Breast epithelium (tissue), 4 donors: ENCODE data around the gene GP1BA. TPM values are rescaled to one million over a fixed set of nuclear protein-coding genes. Genes with fewer than 3 reads are reported as not detected.
A peak's percentile ranks its signal among the peaks of the same experiment; 100 is the strongest.
"Not testable (repeated sequence)": the region's sequence is repeated elsewhere in the genome, so short reads cannot be mapped to it uniquely, and the experiment has no call there.

Experiments used
- DNase-seq, 2 donors: peaks; one replicate each; pipeline ENCODE4 v3.0.0-alpha.2; 2019; ENCODE audit warnings: low spot score in 2 of 2
- H3K27ac ChIP-seq, 2 donors: fragments of 200-600 bp; sonication (generic) in 1 of 2; one replicate each; pipeline ENCODE4 v1.5.1; 2016 to 2019; ENCODE audit warnings: mild to moderate bottlenecking in 1 of 2
- H3K27me3 ChIP-seq, 2 donors: fragments of 200-600 bp; sonication (generic) in 1 of 2; one replicate each; pipeline versions ENCODE4 v1.5.1 to v1.6.0; 2017 to 2019; ENCODE audit warnings: control low read depth in 1 of 2, mild to moderate bottlenecking in 1 of 2
- H3K36me3 ChIP-seq: fragments of 200-600 bp; one replicate; pipeline ENCODE4 v1.5.1; 2019
- H3K4me1 ChIP-seq, 2 donors: fragments of 200-600 bp; sonication (generic); one replicate each; pipeline ENCODE4 v1.5.1; 2016 to 2019; ENCODE audit warnings: control low read depth in 1 of 2
- H3K4me3 ChIP-seq, 3 donors: fragments of 200-600 bp; sonication (generic); 1 replicate in 2 of 3; 2 replicates in 1 of 3; pipeline ENCODE4 v1.5.1; 2016 to 2019; ENCODE audit warnings: mild to moderate bottlenecking in 3 of 3, moderate library complexity in 2 of 3
- H3K9me3 ChIP-seq, 2 donors: fragments of 200-600 bp; sonication (generic) in 1 of 2; one replicate each; pipeline ENCODE4 v1.5.1; 2016 to 2019; ENCODE audit warnings: control low read depth in 1 of 2
- POLR2A ChIP-seq: fragments of 450-650 bp; IDR thresholded peaks from one replicate; pipeline ENCODE4 v1.6.1; 2016; ENCODE audit warnings: antibody characterized with exemption, mild to moderate bottlenecking, moderate library complexity
- POLR2AphosphoS5 ChIP-seq, 3 donors: sonication (generic); formaldehyde crosslinking; IDR thresholded peaks; one replicate each; pipeline ENCODE4 v1.6.1; 2017; ENCODE audit warnings: antibody characterized with exemption in 3 of 3
- intact Hi-C: fragments of 100-400 bp; cut with DNase I; formaldehyde crosslinking; loops from one replicate; pipeline ENCODE4 v1.15.1; 2023; ENCODE audit warnings: low total_unique reads
- total RNA-seq, 3 donors: library from RNA; depleted of rRNA; stranded (reverse); fragments of >200 nt; gene quantifications; one replicate each; pipeline ENCODE4 v1.1.0, GENCODE V29; 2016
- TF ChIP-seq, protein P1 (sequence below), 3 donors: fragments of 450-650 bp; IDR thresholded peaks; one replicate each; pipeline ENCODE4 v1.5.1; 2016 to 2017; ENCODE audit warnings: antibody characterized with exemption in 3 of 3, mild to moderate bottlenecking in 3 of 3, moderate library complexity in 3 of 3

The GP1BA gene
- total RNA-seq, 3 donors from 2014 or later, result not detected

DNA sequence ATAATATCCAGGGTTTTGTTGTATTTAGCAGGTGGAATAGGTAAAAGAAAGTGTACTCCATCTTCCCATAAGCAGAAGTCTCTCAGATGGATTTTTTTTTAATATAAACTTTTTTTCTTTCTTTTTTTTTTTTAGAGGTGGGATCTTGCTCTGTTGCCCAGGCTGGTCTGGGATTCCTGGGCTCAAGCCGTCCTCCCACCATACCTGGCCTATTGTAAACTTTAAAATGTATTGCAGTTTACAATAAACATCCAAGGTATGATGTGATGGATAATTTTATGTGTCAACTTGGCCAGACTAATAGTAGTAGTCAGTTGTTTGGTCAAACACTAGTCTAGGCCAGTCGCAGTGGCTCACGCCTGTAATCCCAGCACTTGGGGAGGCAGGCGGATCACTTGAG is 10.8 kb upstream of the GP1BA start:
- intact Hi-C loops, result no loop called here
- no peaks in the 10 kb centered on the region for H3K4me1 ChIP-seq
- no peak for DNase-seq
- no peaks in the 10 kb centered on the region for H3K27me3 ChIP-seq
- no peak overlapping the region for H3K4me3 ChIP-seq
- no peak for TF ChIP-seq POLR2A
- TF ChIP-seq POLR2AphosphoS5 (IDR thresholded peaks at IDR 0.05), result no peak
- TF ChIP-seq, protein P1, sequence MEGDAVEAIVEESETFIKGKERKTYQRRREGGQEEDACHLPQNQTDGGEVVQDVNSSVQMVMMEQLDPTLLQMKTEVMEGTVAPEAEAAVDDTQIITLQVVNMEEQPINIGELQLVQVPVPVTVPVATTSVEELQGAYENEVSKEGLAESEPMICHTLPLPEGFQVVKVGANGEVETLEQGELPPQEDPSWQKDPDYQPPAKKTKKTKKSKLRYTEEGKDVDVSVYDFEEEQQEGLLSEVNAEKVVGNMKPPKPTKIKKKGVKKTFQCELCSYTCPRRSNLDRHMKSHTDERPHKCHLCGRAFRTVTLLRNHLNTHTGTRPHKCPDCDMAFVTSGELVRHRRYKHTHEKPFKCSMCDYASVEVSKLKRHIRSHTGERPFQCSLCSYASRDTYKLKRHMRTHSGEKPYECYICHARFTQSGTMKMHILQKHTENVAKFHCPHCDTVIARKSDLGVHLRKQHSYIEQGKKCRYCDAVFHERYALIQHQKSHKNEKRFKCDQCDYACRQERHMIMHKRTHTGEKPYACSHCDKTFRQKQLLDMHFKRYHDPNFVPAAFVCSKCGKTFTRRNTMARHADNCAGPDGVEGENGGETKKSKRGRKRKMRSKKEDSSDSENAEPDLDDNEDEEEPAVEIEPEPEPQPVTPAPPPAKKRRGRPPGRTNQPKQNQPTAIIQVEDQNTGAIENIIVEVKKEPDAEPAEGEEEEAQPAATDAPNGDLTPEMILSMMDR (IDR thresholded peaks at IDR 0.05), result no peak
- no peaks in the 10 kb centered on the region for H3K9me3 ChIP-seq
- no peak overlapping the region for H3K27ac ChIP-seq
- H3K36me3 ChIP-seq, result no peaks in the 10 kb centered on the region

DNA sequence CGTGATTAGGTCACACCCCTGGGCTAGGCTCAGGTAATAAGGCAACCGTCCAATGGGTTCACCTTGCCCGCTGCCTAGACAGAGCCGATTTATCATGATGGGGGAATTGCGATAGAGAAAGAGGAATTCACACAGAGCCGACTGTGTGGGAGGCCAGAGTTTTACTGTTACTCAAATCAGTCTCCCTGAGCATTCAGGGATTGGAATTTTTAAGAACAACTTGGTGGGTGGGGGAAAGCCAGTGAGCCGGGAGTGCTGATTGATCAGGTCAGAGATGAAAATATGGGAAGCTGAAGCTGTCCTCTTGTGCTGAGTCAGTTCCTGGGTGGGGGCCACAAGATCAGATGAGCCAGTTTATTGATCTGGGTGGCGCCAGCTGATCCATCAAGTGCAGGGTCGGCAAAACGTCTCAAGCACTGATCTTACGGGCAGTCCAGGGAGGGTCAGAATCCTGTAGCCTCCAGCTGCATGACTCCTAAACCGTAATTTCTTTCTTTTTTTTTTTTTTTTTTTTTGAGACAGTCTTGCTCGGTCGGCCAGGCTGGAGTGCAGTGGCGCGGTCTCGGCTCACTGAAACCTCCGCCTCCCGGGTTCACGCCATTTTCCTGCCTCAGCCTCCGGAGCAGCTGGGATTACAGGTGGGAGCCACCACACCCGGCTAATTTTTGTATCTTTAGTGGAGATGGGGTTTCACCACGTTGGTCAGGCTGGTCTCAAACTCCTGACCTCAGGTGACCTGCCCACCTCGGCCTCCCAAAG is 5.3 kb upstream of the GP1BA start:
- DNase-seq, H3K36me3 ChIP-seq, H3K27ac ChIP-seq, intact Hi-C loops, H3K4me3 ChIP-seq, H3K9me3 ChIP-seq, H3K4me1 ChIP-seq, H3K27me3 ChIP-seq: not testable (repeated sequence)

DNA sequence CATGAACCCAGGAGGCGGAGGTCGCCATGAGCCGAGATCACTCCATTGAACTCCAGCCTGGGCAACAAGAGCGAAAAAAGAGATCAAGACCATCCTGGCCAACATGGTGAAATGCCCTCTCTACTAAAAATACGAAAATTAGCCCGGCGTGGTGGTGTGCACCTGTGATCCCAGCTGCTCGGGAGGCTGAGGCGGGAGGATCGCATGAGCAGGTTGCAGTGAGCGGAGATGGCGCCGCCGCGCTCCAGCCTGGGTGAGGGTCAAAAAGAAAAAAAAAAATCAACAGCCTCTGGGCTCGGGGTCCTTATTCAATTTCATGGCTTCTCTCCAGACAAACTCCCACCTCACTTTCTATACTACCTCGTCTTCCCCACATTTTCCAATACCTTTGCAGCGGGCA is 3.2 kb upstream of the GP1BA start:
- Histone ChIP-seq H3K4me1 (peaks cover 0 to under 1% of the 10 kb centered on the region in 2 donors), H3K36me3 (no peaks in the 10 kb centered on the region), H3K4me3 (no peak overlapping the region), H3K27me3 (no peaks in the 10 kb centered on the region), H3K9me3 (no peaks in the 10 kb centered on the region), H3K27ac (no peak overlapping the region)
- intact Hi-C loops, result no loop called here
- no peak for DNase-seq
- TF ChIP-seq POLR2A (no peak), POLR2AphosphoS5 (IDR thresholded peaks at IDR 0.05) (no peak)
- TF ChIP-seq, protein P1 (IDR thresholded peaks at IDR 0.05), result no peak

DNA sequence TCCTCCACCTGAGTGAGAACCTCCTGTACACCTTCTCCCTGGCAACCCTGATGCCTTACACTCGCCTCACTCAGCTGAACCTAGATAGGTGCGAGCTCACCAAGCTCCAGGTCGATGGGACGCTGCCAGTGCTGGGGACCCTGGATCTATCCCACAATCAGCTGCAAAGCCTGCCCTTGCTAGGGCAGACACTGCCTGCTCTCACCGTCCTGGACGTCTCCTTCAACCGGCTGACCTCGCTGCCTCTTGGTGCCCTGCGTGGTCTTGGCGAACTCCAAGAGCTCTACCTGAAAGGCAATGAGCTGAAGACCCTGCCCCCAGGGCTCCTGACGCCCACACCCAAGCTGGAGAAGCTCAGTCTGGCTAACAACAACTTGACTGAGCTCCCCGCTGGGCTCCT is 679 bp downstream of the GP1BA start:
- TF ChIP-seq POLR2A (no peak), POLR2AphosphoS5 (IDR thresholded peaks at IDR 0.05) (no peak)
- TF ChIP-seq, protein P1 (IDR thresholded peaks at IDR 0.05), result no peak
- Histone ChIP-seq H3K27me3 (no peaks in the 10 kb centered on the region), H3K27ac (no peak overlapping the region), H3K4me3 (no peak overlapping the region), H3K36me3 (no peaks in the 10 kb centered on the region), H3K4me1 (peaks cover 0 to 8% of the 10 kb centered on the region in 2 donors), H3K9me3 (no peaks in the 10 kb centered on the region)
- DNase-seq, result no peak
- intact Hi-C loops, result no loop called here

DNA sequence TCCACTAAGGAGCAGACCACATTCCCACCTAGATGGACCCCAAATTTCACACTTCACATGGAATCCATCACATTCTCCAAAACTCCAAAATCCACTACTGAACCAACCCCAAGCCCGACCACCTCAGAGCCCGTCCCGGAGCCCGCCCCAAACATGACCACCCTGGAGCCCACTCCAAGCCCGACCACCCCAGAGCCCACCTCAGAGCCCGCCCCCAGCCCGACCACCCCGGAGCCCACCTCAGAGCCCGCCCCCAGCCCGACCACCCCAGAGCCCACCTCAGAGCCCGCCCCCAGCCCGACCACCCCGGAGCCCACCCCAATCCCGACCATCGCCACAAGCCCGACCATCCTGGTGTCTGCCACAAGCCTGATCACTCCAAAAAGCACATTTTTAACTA is 1.6 kb downstream of the GP1BA start:
- TF ChIP-seq, protein P1 (IDR thresholded peaks at IDR 0.05), result no peak
- TF ChIP-seq POLR2A, result no peak
- no peak for TF ChIP-seq POLR2AphosphoS5 (IDR thresholded peaks at IDR 0.05)
- Histone ChIP-seq H3K4me1 (peaks cover 4 to 15% of the 10 kb centered on the region in 2 donors), H3K36me3 (no peaks in the 10 kb centered on the region), H3K9me3 (no peaks in the 10 kb centered on the region), H3K4me3 (no peak overlapping the region), H3K27ac (peak overlapping the region in 1 of 2 donors; percentile 16), H3K27me3 (no peaks in the 10 kb centered on the region)
- no peak for DNase-seq
- intact Hi-C loops, result no loop called here
